K562 (cell line): Measurements from ENCODE around the gene KRTAP1-4.

Source experiments
- EGR1 ChIP-seq: fragments of 450-650 bp; conservative IDR thresholded peaks from 2 replicates; pipeline ENCODE4 v1.6.1; 2017; ENCODE audit warnings: mild to moderate bottlenecking
- ETS1 ChIP-seq: conservative IDR thresholded peaks from 2 replicates; pipeline ENCODE4 v1.6.1; 2011; ENCODE audit warnings: low read depth, mild to moderate bottlenecking, low read length; ENCODE audit not compliant: control insufficient read depth
- MAFK ChIP-seq: IDR thresholded peaks from 2 replicates; pipeline ENCODE4 v1.6.1; 2011; ENCODE audit warnings: low read length, improper control_type of control experiment
- RERE ChIP-seq: sonication (generic); formaldehyde crosslinking; IDR thresholded peaks from 2 replicates; pipeline ENCODE4 v1.8.0; 2023; ENCODE audit warnings: missing genetic modification reagents, mild to moderate bottlenecking, borderline replicate concordance
- TFAM ChIP-seq: fragments of 250-450 bp; sonication (Bioruptor Pico); conservative IDR thresholded peaks from 2 replicates; pipeline ENCODE4 v1.5.0; 2021; ENCODE audit warnings: mild to moderate bottlenecking, moderate library complexity
- ZBTB2 ChIP-seq: fragments of 450-650 bp; IDR thresholded peaks from 2 replicates; pipeline ENCODE4 v1.6.1; 2016; ENCODE audit warnings: antibody characterized with exemption
- TF ChIP-seq, protein P1 (sequence below), 2 experiments: IDR thresholded peaks; 2 replicates each; pipeline ENCODE4 v1.6.1; 2012; ENCODE audit warnings: improper control_type of control experiment in 2 of 2, low read depth in 2 of 2, low read length in 2 of 2, borderline replicate concordance in 1 of 2

- TF ChIP-seq TFAM (CRISPR knock-in tag) (no peak), ZBTB2 (no peak), MAFK (no peak), RERE (CRISPR knock-in tag) (no peak), EGR1 (no peak), ETS1 (no peak)
- TF ChIP-seq, protein P1, sequence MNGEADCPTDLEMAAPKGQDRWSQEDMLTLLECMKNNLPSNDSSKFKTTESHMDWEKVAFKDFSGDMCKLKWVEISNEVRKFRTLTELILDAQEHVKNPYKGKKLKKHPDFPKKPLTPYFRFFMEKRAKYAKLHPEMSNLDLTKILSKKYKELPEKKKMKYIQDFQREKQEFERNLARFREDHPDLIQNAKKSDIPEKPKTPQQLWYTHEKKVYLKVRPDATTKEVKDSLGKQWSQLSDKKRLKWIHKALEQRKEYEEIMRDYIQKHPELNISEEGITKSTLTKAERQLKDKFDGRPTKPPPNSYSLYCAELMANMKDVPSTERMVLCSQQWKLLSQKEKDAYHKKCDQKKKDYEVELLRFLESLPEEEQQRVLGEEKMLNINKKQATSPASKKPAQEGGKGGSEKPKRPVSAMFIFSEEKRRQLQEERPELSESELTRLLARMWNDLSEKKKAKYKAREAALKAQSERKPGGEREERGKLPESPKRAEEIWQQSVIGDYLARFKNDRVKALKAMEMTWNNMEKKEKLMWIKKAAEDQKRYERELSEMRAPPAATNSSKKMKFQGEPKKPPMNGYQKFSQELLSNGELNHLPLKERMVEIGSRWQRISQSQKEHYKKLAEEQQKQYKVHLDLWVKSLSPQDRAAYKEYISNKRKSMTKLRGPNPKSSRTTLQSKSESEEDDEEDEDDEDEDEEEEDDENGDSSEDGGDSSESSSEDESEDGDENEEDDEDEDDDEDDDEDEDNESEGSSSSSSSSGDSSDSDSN (IDR thresholded peaks at IDR 0.05; ENCODE audit: borderline replicate concordance in 1 of 2, low read depth in 2 of 2, low read length in 2 of 2): no peak
These were observed 43.7 kb upstream of the KRTAP1-4 start for GRCh38 chr17:41073676-41074075.
